AG04450 (cell line): Measurements from ENCODE around the gene GLOD5. TPM values are rescaled to one million over a fixed set of nuclear protein-coding genes. Genes with fewer than 3 reads are reported as not detected.

Source experiments
- CTCF ChIA-PET: fragments of 300-600, 350-600 bp; formaldehyde crosslinking; extraction: SDS; loops from one replicate; lab custom pipeline; 2022; ENCODE audit warnings: antibody characterized with exemption, inconsistent platforms; lab: Charles Lee
- POLR2A ChIA-PET: fragments of 350-600 bp; formaldehyde crosslinking; extraction: SDS; loops from one replicate; lab custom pipeline; 2021; ENCODE audit warnings: antibody characterized with exemption, inconsistent platforms; lab: Yijun Ruan, JAX
- DNase-seq: peaks from one replicate; pipeline ENCODE4 v3.0.0-alpha.2; 2011; ENCODE audit warnings: low read depth, low spot score
- H3K27ac ChIP-seq: one replicate; pipeline ENCODE4 v1.5.1; 2012; ENCODE audit warnings: low read depth, low read length, control low read depth
- H3K27me3 ChIP-seq: one replicate; pipeline ENCODE4 v1.6.0; 2012; ENCODE audit warnings: low read length; ENCODE audit not compliant: control insufficient read depth, insufficient read depth
- H3K4me3 ChIP-seq: 2 replicates; pipeline ENCODE4 v1.5.1; 2011; ENCODE audit warnings: mild to moderate bottlenecking, low read depth, low read length, control low read depth
- H3K9me3 ChIP-seq: 2 replicates; pipeline ENCODE4 v1.5.1; 2012; ENCODE audit warnings: low read length; ENCODE audit not compliant: control insufficient read depth, insufficient read depth
- CTCF ChIP-seq: IDR thresholded peaks from 2 replicates; pipeline ENCODE4 v1.5.1; 2011; ENCODE audit warnings: low read depth, low read length, control low read depth, inconsistent platforms
- polyA plus RNA-seq: library from polyadenylated mRNA; depleted of rRNA; stranded (reverse); fragments of >200 nt; gene quantifications from 2 replicates; pipeline ENCODE4 v1.2.3, GENCODE V29; 2011

The GLOD5 gene
- polyA plus RNA-seq, 1 experiment, result not detected

- no peak for TF ChIP-seq CTCF
- H3K27me3 ChIP-seq, result peaks cover 6% of the 10 kb centered on the region
- no peak for DNase-seq
- H3K27ac ChIP-seq, result no peak overlapping the region
- ChIA-PET CTCF (no interaction called here), POLR2A (no interaction called here)
- H3K4me3 ChIP-seq, result no peak overlapping the region
- no peaks in the 10 kb centered on the region for H3K9me3 ChIP-seq
Observed at GRCh38 chrX:48786825-48787504, 25.4 kb downstream of the GLOD5 start.

GRCh38 chrX:48787505-48788443 is 26.2 kb downstream of the GLOD5 start:
- ChIA-PET POLR2A (no interaction called here), CTCF (no interaction called here)
- TF ChIP-seq CTCF, result no peak
- Histone ChIP-seq H3K4me3 (no peak overlapping the region), H3K27me3 (peaks cover 6% of the 10 kb centered on the region), H3K27ac (no peak overlapping the region), H3K9me3 (no peaks in the 10 kb centered on the region)
- DNase-seq, result no peak

GRCh38 chrX:48789366-48790220 is 28.0 kb downstream of the GLOD5 start:
- no peak overlapping the region for H3K4me3 ChIP-seq
- peaks cover 6% of the 10 kb centered on the region for H3K27me3 ChIP-seq
- CTCF ChIA-PET, result interaction anchor here (0.6 kb wide), 1 partner anchor 102 kb away, joined by 5 read pairs; no protein-coding TSS in a partner anchor
- no peak for TF ChIP-seq CTCF
- no peak for DNase-seq
- no peaks in the 10 kb centered on the region for H3K9me3 ChIP-seq
- POLR2A ChIA-PET, result interaction anchor here (0.7 kb wide), 1 partner anchor 53 kb away, joined by 5 read pairs; no protein-coding TSS in a partner anchor
- H3K27ac ChIP-seq, result no peak overlapping the region

- no peaks in the 10 kb centered on the region for H3K9me3 ChIP-seq
- TF ChIP-seq CTCF, result no peak
- ChIA-PET CTCF (no interaction called here), POLR2A (no interaction called here)
- peaks cover 6% of the 10 kb centered on the region for H3K27me3 ChIP-seq
- H3K4me3 ChIP-seq, result no peak overlapping the region
- no peak for DNase-seq
- no peak overlapping the region for H3K27ac ChIP-seq
Observed at GRCh38 chrX:48790477-48790876, 28.9 kb downstream of the GLOD5 start.
